HG03097 (cell line): ENCODE data around the gene BRD2.
A peak's percentile ranks its signal among the peaks of the same experiment; 100 is the strongest.

Experiments
- ATAC-seq: cut with Tn5 transposase; IDR thresholded peaks from one replicate; pipeline ENCODE4 v1.9.1; 2021; ENCODE audit not compliant: unreplicated experiment, low FRiP score

BRD2 gene

GRCh38 chr6:32984622-32985389 lies 16.4 kb downstream of the BRD2 start:
- ATAC-seq = no peak

GRCh38 chr6:32989368-32989767 lies 21.0 kb downstream of the BRD2 start:
- ATAC-seq = no peak

GRCh38 chr6:32991972-32992371 lies 23.6 kb downstream of the BRD2 start:
- ATAC-seq = no peak

- no peak for ATAC-seq
Observed at GRCh38 chr6:32993363-32993973, 25.1 kb downstream of the BRD2 start.

GRCh38 chr6:32995448-32995847 lies 27.1 kb downstream of the BRD2 start:
- no peak for ATAC-seq

- no peak for ATAC-seq
Observed at GRCh38 chr6:33000055-33000454, 31.7 kb downstream of the BRD2 start.

GRCh38 chr6:33001685-33002084 lies 33.3 kb downstream of the BRD2 start:
- no peak for ATAC-seq

- no peak for ATAC-seq
Observed at GRCh38 chr6:33004940-33005339, 36.5 kb downstream of the BRD2 start.

GRCh38 chr6:33007831-33008400 lies 39.5 kb downstream of the BRD2 start:
- ATAC-seq = no peak

GRCh38 chr6:33008944-33009861 lies 40.8 kb downstream of the BRD2 start, which contains the start of gene HLA-DOA:
HLA-DOA (minus strand) TSS chr6:33009591.
- no peak for ATAC-seq

- no peak for ATAC-seq
Observed at GRCh38 chr6:33010356-33010755, 42.0 kb downstream of the BRD2 start.

- ATAC-seq = no peak
Observed at GRCh38 chr6:33013608-33014007, 45.2 kb downstream of the BRD2 start.

- no peak for ATAC-seq
Observed at GRCh38 chr6:33014841-33015634, 46.6 kb downstream of the BRD2 start.

GRCh38 chr6:33015798-33016197 lies 47.4 kb downstream of the BRD2 start:
- no peak for ATAC-seq

- no peak for ATAC-seq
Observed at GRCh38 chr6:33017018-33017417, 48.6 kb downstream of the BRD2 start.

- ATAC-seq = no peak
Observed at GRCh38 chr6:33017694-33018353, 49.4 kb downstream of the BRD2 start.

GRCh38 chr6:33018418-33018817 lies 50.0 kb downstream of the BRD2 start:
- ATAC-seq = no peak

- ATAC-seq = peak; percentile 53
Observed at GRCh38 chr6:33018904-33019303, 50.5 kb downstream of the BRD2 start.

- peak; percentile 3 for ATAC-seq
Observed at GRCh38 chr6:33019372-33019771, 51.0 kb downstream of the BRD2 start.

- no peak for ATAC-seq
Observed at GRCh38 chr6:33021917-33022316, 53.5 kb downstream of the BRD2 start.
